B cell (primary cell): ENCODE data around the gene SELE. TPM values are rescaled to one million over a fixed set of nuclear protein-coding genes. Genes with fewer than 3 reads are reported as not detected.

Experiments used
- ATAC-seq: fragments of 200-7000 bp; cut with Tn5 transposase; one replicate; pipeline ENCODE4 v1.10.0; 2021; ENCODE audit warnings: low read depth, mild to moderate bottlenecking, moderate number of reproducible peaks, moderate library complexity
- CTCF ChIA-PET: fragments of 350-600 bp; sonication (Branson Sonifier 250); formaldehyde crosslinking; loops from one replicate; lab custom pipeline; 2021; ENCODE audit warnings: antibody characterized with exemption, inconsistent platforms; lab: Charles Lee
- POLR2A ChIA-PET: fragments of 350-600 bp; sonication (Branson Sonifier 250); formaldehyde crosslinking; loops from one replicate; lab custom pipeline; 2021; ENCODE audit warnings: antibody characterized with exemption; lab: Charles Lee
- DNase-seq: peaks from one replicate; pipeline ENCODE4 v3.0.0; 2013
- H2AFZ ChIP-seq: 2 replicates; pipeline ENCODE4 v1.6.1; 2012; ENCODE audit warnings: mild to moderate bottlenecking, low read depth, low read length; ENCODE audit not compliant: insufficient read depth, poor library complexity, severe bottlenecking
- H3K27ac ChIP-seq, 2 donors: 1 replicate in 1 of 2; 2 replicates in 1 of 2; pipeline ENCODE4 v1.5.1; 2012 to 2013; ENCODE audit warnings: low read length in 2 of 2, mild to moderate bottlenecking in 2 of 2, moderate library complexity in 1 of 2
- H3K27me3 ChIP-seq, 4 experiments: fragments of 200-600 bp in 1 of 4; sonication (generic) in 1 of 4; replicated peaks in 1 of 4; 1 replicate in 2 of 4; 2 replicates in 2 of 4; pipeline versions ENCODE4 v1.6.1 to v1.7.0; 2013 to 2016; ENCODE audit warnings: low read length in 3 of 4, mild to moderate bottlenecking in 2 of 4, mixed read lengths in 1 of 4, moderate library complexity in 1 of 4; ENCODE audit not compliant: insufficient read depth in 4 of 4, control insufficient read depth in 3 of 4; ENCODE audit errors: control extremely low read depth in 1 of 4
- H3K36me3 ChIP-seq, 2 experiments: replicated peaks in 1 of 2; 1 replicate in 1 of 2; 2 replicates in 1 of 2; pipeline versions ENCODE4 v1.6.1 to v1.7.1; 2013; ENCODE audit warnings: low read length in 1 of 2; ENCODE audit not compliant: insufficient read depth in 2 of 2, control insufficient read depth in 1 of 2; ENCODE audit errors: control extremely low read depth in 1 of 2, extremely low read depth in 1 of 2
- H3K4me1 ChIP-seq, 2 donors: fragments of 200-600 bp in 1 of 2; sonication (generic) in 1 of 2; 1 replicate in 1 of 2; 2 replicates in 1 of 2; pipeline versions ENCODE4 v1.5.1 to v1.6.1; 2013 to 2017; ENCODE audit warnings: low read length in 2 of 2; ENCODE audit not compliant: control insufficient read depth in 2 of 2, insufficient read depth in 2 of 2
- H3K4me2 ChIP-seq: replicated peaks from 2 replicates; pipeline ENCODE3; 2012; ENCODE audit warnings: mild to moderate bottlenecking, low read depth, low read length; ENCODE audit not compliant: poor library complexity, severe bottlenecking
- H3K4me3 ChIP-seq, 5 experiments: fragments of 200-600 bp in 1 of 5; sonication (generic) in 1 of 5; 1 replicate in 3 of 5; 2 replicates in 2 of 5; pipeline versions ENCODE4 v1.5.1 to v1.7.0; 2011 to 2016; ENCODE audit warnings: low read length in 4 of 5, mild to moderate bottlenecking in 4 of 5, low read depth in 2 of 5, control low read depth in 1 of 5, moderate library complexity in 1 of 5; ENCODE audit not compliant: insufficient read depth in 1 of 5; ENCODE audit errors: control extremely low read depth in 1 of 5, extremely low read depth in 1 of 5
- H3K79me2 ChIP-seq: fragments of 200-600 bp; sonication (generic); one replicate; pipeline ENCODE4 v1.6.0; 2016; ENCODE audit warnings: low read length; ENCODE audit not compliant: control insufficient read depth, insufficient read depth
- H3K9ac ChIP-seq: fragments of 200-600 bp; sonication (generic); 2 replicates; pipeline ENCODE4 v1.6.1; 2017; ENCODE audit warnings: mild to moderate bottlenecking, low read length, moderate library complexity
- H3K9me3 ChIP-seq, 3 donors: one replicate each; pipeline versions ENCODE4 v1.6.1 to v1.7.1; 2013; ENCODE audit warnings: low read length in 2 of 3; ENCODE audit not compliant: control insufficient read depth in 2 of 3, insufficient read depth in 1 of 3; ENCODE audit errors: control extremely low read depth in 1 of 3
- H4K20me1 ChIP-seq: 2 replicates; pipeline ENCODE4 v1.6.0; 2012; ENCODE audit warnings: mild to moderate bottlenecking, low read length; ENCODE audit not compliant: insufficient read depth, control insufficient read depth, poor library complexity, severe bottlenecking
- H3K27ac Mint-ChIP-seq: one replicate; pipeline ENCODE4 v1.8.0; 2021; ENCODE audit warnings: mixed read lengths
- H3K27me3 Mint-ChIP-seq: one replicate; pipeline ENCODE4 v1.8.0; 2021; ENCODE audit warnings: mixed read lengths
- H3K4me1 Mint-ChIP-seq: one replicate; pipeline ENCODE4 v1.8.0; 2021; ENCODE audit warnings: mixed read lengths
- H3K4me3 Mint-ChIP-seq: one replicate; pipeline ENCODE4 v1.8.0; 2021; ENCODE audit warnings: mixed read lengths
- H3K9me3 Mint-ChIP-seq: one replicate; pipeline ENCODE4 v1.8.0; 2022; ENCODE audit warnings: mixed read lengths; ENCODE audit not compliant: insufficient read depth
- EZH2 ChIP-seq: IDR thresholded peaks from 2 replicates; pipeline ENCODE4 v1.6.1; 2012; ENCODE audit warnings: borderline replicate concordance, low read depth, mild to moderate bottlenecking, moderate library complexity, low read length; ENCODE audit not compliant: insufficient read depth, poor library complexity, severe bottlenecking
- WGBS: methylation state at CpG from one replicate; pipeline ENCODE4 v1.1.5; 2013; ENCODE audit warnings: missing lambda C conversion rate; ENCODE audit not compliant: insufficient coverage; 5-methylcytosine and 5-hydroxymethylcytosine counted together
- intact Hi-C: fragments of 100-400 bp; cut with micrococcal nuclease; formaldehyde crosslinking; loops from one replicate; pipeline ENCODE4 v1.10.0; 2022
- polyA plus RNA-seq: library from polyadenylated mRNA; depleted of rRNA; stranded (reverse); fragments of >200 nt; gene quantifications from 2 replicates; pipeline ENCODE4 v1.2.3, GENCODE V29; 2012
- total RNA-seq, 2 donors: library from RNA; stranded (reverse); fragments of 120-200 nt in 1 of 2; gene quantifications; 1 replicate in 1 of 2; 2 replicates in 1 of 2; pipeline versions ENCODE4 v1.2.3 to v1.2.4, GENCODE V29; 2013 to 2022
- TF ChIP-seq, protein P1 (sequence below): fragments of 200-600 bp; IDR thresholded peaks from one replicate; pipeline ENCODE4 v1.8.0; 2022; ENCODE audit warnings: antibody characterized with exemption, mild to moderate bottlenecking

SELE gene
- total and polyA plus RNA-seq, 2 donors (not counting 1 experiment from before 2014, with no cell fraction given) = not detected

- Histone ChIP-seq H2AFZ (no peak overlapping the region), H3K79me2 (no peaks in the 10 kb centered on the region), H3K9ac (no peak overlapping the region), H3K4me2 (no peak overlapping the region), H3K27ac (no peak overlapping the region), H3K4me3 (no peak overlapping the region), H4K20me1 (no peaks in the 10 kb centered on the region), H3K4me1 (no peaks in the 10 kb centered on the region), H3K27me3 (peaks cover 0 to 31% (median 15%) of the 10 kb centered on the region in 4 experiments), H3K36me3 (no peaks in the 10 kb centered on the region), H3K9me3 (no peaks in the 10 kb centered on the region)
- POLR2A ChIA-PET = no interaction called here
- no peak for DNase-seq
- no peak for ATAC-seq
- no peak overlapping the region for H3K27ac Mint-ChIP-seq
- no peaks in the 10 kb centered on the region for H3K9me3 Mint-ChIP-seq
- H3K4me1 Mint-ChIP-seq = no peaks in the 10 kb centered on the region
- peaks cover 48% of the 10 kb centered on the region for H3K27me3 Mint-ChIP-seq
- no peak for TF ChIP-seq EZH2
- TF ChIP-seq, protein P1, sequence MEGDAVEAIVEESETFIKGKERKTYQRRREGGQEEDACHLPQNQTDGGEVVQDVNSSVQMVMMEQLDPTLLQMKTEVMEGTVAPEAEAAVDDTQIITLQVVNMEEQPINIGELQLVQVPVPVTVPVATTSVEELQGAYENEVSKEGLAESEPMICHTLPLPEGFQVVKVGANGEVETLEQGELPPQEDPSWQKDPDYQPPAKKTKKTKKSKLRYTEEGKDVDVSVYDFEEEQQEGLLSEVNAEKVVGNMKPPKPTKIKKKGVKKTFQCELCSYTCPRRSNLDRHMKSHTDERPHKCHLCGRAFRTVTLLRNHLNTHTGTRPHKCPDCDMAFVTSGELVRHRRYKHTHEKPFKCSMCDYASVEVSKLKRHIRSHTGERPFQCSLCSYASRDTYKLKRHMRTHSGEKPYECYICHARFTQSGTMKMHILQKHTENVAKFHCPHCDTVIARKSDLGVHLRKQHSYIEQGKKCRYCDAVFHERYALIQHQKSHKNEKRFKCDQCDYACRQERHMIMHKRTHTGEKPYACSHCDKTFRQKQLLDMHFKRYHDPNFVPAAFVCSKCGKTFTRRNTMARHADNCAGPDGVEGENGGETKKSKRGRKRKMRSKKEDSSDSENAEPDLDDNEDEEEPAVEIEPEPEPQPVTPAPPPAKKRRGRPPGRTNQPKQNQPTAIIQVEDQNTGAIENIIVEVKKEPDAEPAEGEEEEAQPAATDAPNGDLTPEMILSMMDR = no peak
- intact Hi-C loops = no loop called here
- WGBS = no CpG with 5 or more reads among the region's 3 CpGs
- no peak overlapping the region for H3K4me3 Mint-ChIP-seq
- CTCF ChIA-PET = interaction anchor here (1.1 kb wide), 1 partner anchor 27 kb away, joined by 4 read pairs; no protein-coding TSS in a partner anchor
Measured at GRCh38 chr1:169782596-169782995, 48.7 kb upstream of the SELE start.

GRCh38 chr1:169779970-169780369 is 46.1 kb upstream of the SELE start:
- no peak for TF ChIP-seq EZH2
- TF ChIP-seq, protein P1 = no peak
- H3K9me3 Mint-ChIP-seq = no peaks in the 10 kb centered on the region
- intact Hi-C loops = no loop called here
- no peak overlapping the region for H3K4me3 Mint-ChIP-seq
- no peaks in the 10 kb centered on the region for H3K4me1 Mint-ChIP-seq
- no peak overlapping the region for H3K9ac ChIP-seq
- POLR2A ChIA-PET = no interaction called here
- no peaks in the 10 kb centered on the region for H4K20me1 ChIP-seq
- 4% methylated on average over 3 of the region's 4 CpGs for WGBS
- H3K27ac Mint-ChIP-seq = no peak overlapping the region
- CTCF ChIA-PET = no interaction called here
- no peak overlapping the region for H3K4me2 ChIP-seq
- no peaks in the 10 kb centered on the region for H3K36me3 ChIP-seq
- no peaks in the 10 kb centered on the region for H3K9me3 ChIP-seq
- no peak for ATAC-seq
- H3K27me3 Mint-ChIP-seq = peaks cover 38% of the 10 kb centered on the region
- no peaks in the 10 kb centered on the region for H3K79me2 ChIP-seq
- peaks cover 0 to 20% (median 10%) of the 10 kb centered on the region in 4 experiments for H3K27me3 ChIP-seq
- no peaks in the 10 kb centered on the region for H3K4me1 ChIP-seq
- H3K4me3 ChIP-seq = no peak overlapping the region
- no peak overlapping the region for H2AFZ ChIP-seq
- no peak for DNase-seq
- H3K27ac ChIP-seq = no peak overlapping the region
